A673 (cell line): ENCODE results near the gene SNX19. TPM values are rescaled to one million over a fixed set of nuclear protein-coding genes. Genes with fewer than 3 reads are reported as not detected.

Experiments used
- BruUV-seq: library from RNA; stranded (reverse); fragments of 400-500 nt; replicated peaks from 2 replicates; lab custom pipeline; 2021; lab: Mats Ljungman, UMichigan
- CTCF ChIA-PET: fragments of 300-600 bp; sonication (Branson Sonifier 250); formaldehyde crosslinking; loops from one replicate; lab custom pipeline; 2022; ENCODE audit warnings: antibody characterized with exemption; lab: Charles Lee
- POLR2A ChIA-PET: fragments of 300-600 bp; sonication (Branson Sonifier 250); formaldehyde crosslinking; loops from one replicate; lab custom pipeline; 2022; ENCODE audit warnings: antibody characterized with exemption; ENCODE audit not compliant: low non-redundant PET; lab: Charles Lee
- DNase-seq: peaks from one replicate; pipeline ENCODE4 v3.0.0-alpha.2; 2015; ENCODE audit warnings: low spot score
- H3K27ac ChIP-seq: fragments of 200-600 bp; sonication (generic); 2 replicates; pipeline ENCODE4 v1.5.1; 2016; ENCODE audit warnings: mixed run types, low read depth, mild to moderate bottlenecking, mixed read lengths, antibody characterized with exemption, low read length; ENCODE audit not compliant: poor library complexity, severe bottlenecking
- H3K27me3 ChIP-seq: fragments of 200-600 bp; sonication (generic); replicated peaks from 2 replicates; pipeline ENCODE4 v1.6.1; 2017; ENCODE audit warnings: mixed run types, low read depth, mild to moderate bottlenecking, mixed read lengths, antibody characterized with exemption, low read length; ENCODE audit not compliant: insufficient read depth, poor library complexity
- H3K36me3 ChIP-seq: fragments of 200-600 bp; sonication (generic); 2 replicates; pipeline ENCODE4 v1.6.1; 2016; ENCODE audit warnings: mixed run types, mild to moderate bottlenecking, mixed read lengths, antibody characterized with exemption, low read length; ENCODE audit not compliant: insufficient read depth, poor library complexity, severe bottlenecking
- H3K4me1 ChIP-seq: fragments of 200-600 bp; sonication (generic); 2 replicates; pipeline ENCODE4 v1.6.1; 2017; ENCODE audit warnings: mixed run types, mild to moderate bottlenecking, mixed read lengths, antibody characterized with exemption, low read length; ENCODE audit not compliant: insufficient read depth, poor library complexity, severe bottlenecking
- H3K4me3 ChIP-seq: fragments of 200-600 bp; sonication (generic); 2 replicates; pipeline ENCODE4 v1.5.1; 2016; ENCODE audit warnings: low read depth, mixed run types, mild to moderate bottlenecking, mixed read lengths, low read length; ENCODE audit not compliant: poor library complexity, severe bottlenecking
- H3K9me3 ChIP-seq: fragments of 200-600 bp; sonication (generic); 2 replicates; pipeline ENCODE4 v1.6.1; 2016; ENCODE audit warnings: mixed run types, low read depth, mild to moderate bottlenecking, mixed read lengths, antibody characterized with exemption, low read length; ENCODE audit not compliant: poor library complexity, severe bottlenecking
- CTCF ChIP-seq: fragments of 300-800, 200-600 bp; sonication (generic); conservative IDR thresholded peaks from 2 replicates; pipeline ENCODE4 v1.5.1; 2017; ENCODE audit warnings: low read depth, mild to moderate bottlenecking, antibody characterized with exemption, low read length, moderate library complexity, mixed read lengths
- EZH2 ChIP-seq: fragments of 200-600 bp; sonication (generic); IDR thresholded peaks from 2 replicates; pipeline ENCODE4 v1.6.1; 2017; ENCODE audit warnings: borderline replicate concordance, low read depth, mild to moderate bottlenecking, mixed read lengths, antibody characterized with exemption, low read length; ENCODE audit not compliant: poor library complexity, severe bottlenecking
- intact Hi-C: fragments of 100-400 bp; cut with micrococcal nuclease; formaldehyde crosslinking; loops from one replicate; pipeline ENCODE4 v1.10.0; 2022; ENCODE audit not compliant: unreplicated experiment
- total RNA-seq: library from RNA; stranded (reverse); gene quantifications from 2 replicates; pipeline ENCODE4 v1.2.3, GENCODE V29; 2021

The SNX19 gene
- total RNA-seq, 1 experiment from 2014 or later, result 51.9 TPM

- TF ChIP-seq CTCF, result no peak
- TF ChIP-seq EZH2, result no peak
- Histone ChIP-seq H3K27me3 (no peaks in the 10 kb centered on the region), H3K27ac (peak overlapping the region; percentile 82), H3K36me3 (peaks cover 17% of the 10 kb centered on the region), H3K4me3 (peak overlapping the region; percentile 80), H3K4me1 (peaks cover 4% of the 10 kb centered on the region), H3K9me3 (no peaks in the 10 kb centered on the region)
- intact Hi-C loops, result no loop called here
- ChIA-PET POLR2A (interaction anchor here (0.5 kb wide), 1 partner anchor 90 kb away, joined by 3 read pairs; no protein-coding TSS in a partner anchor), CTCF (interaction anchor here (0.6 to 1.5 kb wide), 8 partner anchors 13 to 587 kb away, joined by 3 to 12 read pairs (median 4); no protein-coding TSS in a partner anchor)
- BruUV-seq, result no TSS peak
- no peak for DNase-seq
Measured at GRCh38 chr11:130916910-130917309, 631 bp upstream of the SNX19 start.

GRCh38 chr11:130915603-130916237 is 559 bp downstream of the SNX19 start:
- Histone ChIP-seq H3K9me3 (no peaks in the 10 kb centered on the region), H3K27me3 (no peaks in the 10 kb centered on the region), H3K27ac (peak overlapping the region; percentile 82), H3K36me3 (peaks cover 23% of the 10 kb centered on the region), H3K4me3 (peak overlapping the region; percentile 80), H3K4me1 (peaks cover 4% of the 10 kb centered on the region)
- TF ChIP-seq CTCF (no peak), EZH2 (no peak)
- intact Hi-C loops, result no loop called here
- DNase-seq, result no peak
- no TSS peak for BruUV-seq
- CTCF ChIA-PET, result interaction anchor here (0.6 to 1.5 kb wide), 8 partner anchors 12 to 703 kb away, joined by 3 to 12 read pairs (median 4); no protein-coding TSS in a partner anchor
- POLR2A ChIA-PET, result no interaction called here

GRCh38 chr11:130913268-130913667 is 3.0 kb downstream of the SNX19 start:
- POLR2A ChIA-PET, result no interaction called here
- Histone ChIP-seq H3K27ac (no peak overlapping the region), H3K9me3 (no peaks in the 10 kb centered on the region), H3K36me3 (peaks cover 25% of the 10 kb centered on the region), H3K4me3 (no peak overlapping the region), H3K27me3 (no peaks in the 10 kb centered on the region), H3K4me1 (no peaks in the 10 kb centered on the region)
- CTCF ChIA-PET, result no interaction called here
- intact Hi-C loops, result no loop called here
- TF ChIP-seq CTCF, result no peak
- TF ChIP-seq EZH2, result no peak
- no peak for DNase-seq
- no TSS peak for BruUV-seq
